GM19395 (cell line): ENCODE data around the gene MYBPC3.
"Not testable (repeated sequence)": the region's sequence is repeated elsewhere in the genome, so short reads cannot be mapped to it uniquely, and the experiment has no call there.

Source experiments
- ATAC-seq: cut with Tn5 transposase; IDR thresholded peaks from one replicate; pipeline ENCODE4 v1.9.1; 2021; ENCODE audit warnings: mild to moderate bottlenecking, moderate library complexity; ENCODE audit not compliant: unreplicated experiment

The MYBPC3 gene

GRCh38 chr11:47340980-47341775 is 11.3 kb downstream of the MYBPC3 start:
- no peak for ATAC-seq

DNA sequence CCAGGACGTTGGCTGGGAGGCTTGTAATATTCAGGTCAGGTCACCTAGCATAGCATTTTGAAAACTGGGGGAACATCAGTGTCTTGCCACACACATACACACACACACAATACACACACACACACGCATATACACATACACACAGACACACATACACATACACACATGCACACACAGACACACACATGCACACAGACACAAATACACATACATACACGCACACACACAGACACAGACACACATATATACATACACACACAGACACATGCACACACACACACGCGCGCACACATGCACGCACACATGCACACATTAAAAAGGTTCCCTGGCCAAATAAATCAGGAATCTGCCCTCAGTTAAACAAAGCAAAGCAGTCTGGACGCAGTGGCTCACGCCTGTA is 12.5 kb downstream of the MYBPC3 start:
- ATAC-seq = no peak

- no peak for ATAC-seq
Observed at GRCh38 chr11:47338396-47339241, 13.9 kb downstream of the MYBPC3 start.

DNA sequence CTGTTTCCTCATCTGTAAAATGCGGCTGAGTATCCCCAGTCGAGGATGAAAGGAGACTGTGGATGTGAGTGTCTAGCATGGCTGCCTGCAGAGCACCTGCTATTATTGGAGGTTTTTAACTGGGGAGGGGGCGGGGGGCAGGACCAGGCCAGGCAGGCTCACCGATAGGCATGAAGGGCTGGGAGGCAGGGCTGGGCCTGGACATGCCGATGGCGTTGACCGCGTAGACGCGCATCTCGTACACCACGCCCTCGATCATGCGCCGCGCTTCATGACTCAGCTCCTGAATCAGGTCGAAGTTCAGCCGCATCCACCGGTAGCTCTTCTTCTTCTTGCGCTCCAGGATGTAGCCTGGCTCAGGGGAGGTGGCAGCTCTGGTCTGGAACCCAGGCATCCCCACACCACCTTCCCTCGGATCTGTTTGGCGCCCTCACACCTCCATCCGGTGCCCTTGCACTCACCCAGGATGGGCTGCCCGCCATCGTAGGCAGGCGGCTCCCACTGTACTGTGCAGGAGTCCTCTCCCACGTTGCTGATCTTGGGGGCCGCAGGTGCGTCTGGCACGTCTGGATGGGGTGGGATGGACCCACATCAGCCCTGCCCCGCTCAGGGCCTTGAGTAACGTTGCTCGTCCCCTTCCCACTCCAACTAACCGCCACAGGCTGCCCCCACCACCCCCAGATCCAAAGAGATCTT is 15.1 kb downstream of the MYBPC3 start:
- ATAC-seq = no peak

- no peak for ATAC-seq
Observed at GRCh38 chr11:47336595-47336994, 15.9 kb downstream of the MYBPC3 start.

GRCh38 chr11:47335733-47336132 is 16.8 kb downstream of the MYBPC3 start:
- ATAC-seq = no peak

DNA sequence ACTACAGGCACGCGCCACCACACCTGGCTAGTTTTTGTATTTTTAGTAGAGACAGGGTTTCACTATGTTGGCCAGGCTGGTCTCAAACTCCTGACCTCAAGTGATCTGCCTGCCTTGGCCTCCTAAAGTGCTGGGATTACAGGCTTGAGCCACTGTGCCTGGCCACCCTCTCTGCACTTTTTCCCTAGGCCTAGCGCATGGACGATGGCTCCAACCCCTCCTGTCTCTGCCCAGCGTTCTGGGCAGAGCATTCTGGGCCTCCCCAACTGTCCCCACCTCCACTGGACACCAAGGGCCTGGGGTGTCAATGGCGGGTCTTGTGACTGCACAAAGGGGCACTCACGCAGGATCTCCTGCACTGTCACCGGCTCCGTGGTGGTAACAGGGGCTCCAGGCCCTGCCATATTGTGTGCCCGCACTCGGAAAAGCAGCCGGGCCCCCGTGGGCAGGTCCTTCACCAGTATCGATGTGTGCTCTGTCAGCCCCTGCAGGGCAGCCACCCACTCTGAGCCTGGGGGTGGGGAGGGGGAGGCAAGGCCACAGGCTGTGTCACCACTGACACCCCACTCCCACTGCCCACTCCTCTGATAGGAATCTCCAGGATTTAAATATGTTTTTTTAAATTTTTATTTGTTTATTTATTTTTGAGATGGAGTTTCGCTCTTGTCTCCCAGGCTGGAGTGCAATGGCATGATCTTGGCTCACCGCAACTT is 17.6 kb downstream of the MYBPC3 start:
- ATAC-seq = not testable (repeated sequence)

GRCh38 chr11:47333886-47334443 is 18.5 kb downstream of the MYBPC3 start:
- ATAC-seq = no peak

DNA sequence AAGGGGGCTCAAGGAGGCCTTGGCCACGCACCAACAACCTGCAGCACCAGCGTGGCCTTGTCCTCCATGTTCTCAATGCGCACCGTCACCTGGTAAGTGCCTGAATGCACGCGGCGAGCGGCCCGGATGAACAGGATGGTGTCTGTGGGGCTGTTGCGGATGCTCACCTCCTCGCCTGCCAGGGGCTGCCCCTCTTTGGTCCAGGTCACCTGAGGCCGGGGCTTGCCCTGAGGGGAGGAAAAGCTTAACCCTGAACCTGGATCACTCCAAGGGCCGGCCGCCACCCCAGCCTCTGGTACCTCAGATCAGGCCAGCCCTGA is 19.0 kb downstream of the MYBPC3 start:
- no peak for ATAC-seq

DNA sequence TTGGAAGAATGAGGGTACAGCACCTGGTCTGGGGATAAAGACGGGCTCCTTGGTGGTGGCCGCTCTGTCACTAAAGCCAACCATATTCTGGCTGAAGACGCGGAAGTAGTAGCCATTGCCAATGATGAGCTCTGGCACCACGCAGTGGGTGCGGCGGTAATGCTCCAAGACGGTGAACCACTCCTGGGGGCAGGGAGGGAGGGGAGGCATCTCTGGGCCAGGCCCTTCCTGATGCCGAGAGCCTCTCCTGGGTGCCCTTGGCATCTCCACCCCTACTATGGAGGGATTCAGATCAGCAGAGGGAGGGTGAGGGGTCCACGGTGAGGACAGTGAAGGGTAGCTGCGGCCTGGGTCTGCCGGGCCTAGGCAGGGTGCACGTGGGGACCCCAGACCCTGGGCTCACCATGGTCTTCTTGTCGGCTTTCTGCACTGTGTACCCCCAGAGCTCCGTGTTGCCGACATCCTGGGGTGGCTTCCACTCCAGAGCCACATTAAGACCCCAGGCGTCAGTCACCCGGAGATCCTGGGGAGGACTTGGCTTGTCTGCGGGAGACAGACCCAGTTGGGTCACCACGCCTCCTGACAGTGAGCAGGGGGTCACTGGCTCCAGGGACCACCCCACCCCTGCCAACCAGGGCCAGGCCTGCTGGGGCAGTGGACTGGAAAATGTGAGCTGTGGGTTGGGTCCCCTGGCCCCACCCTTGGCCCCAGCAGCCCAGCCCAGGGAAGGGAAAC is 19.5 kb downstream of the MYBPC3 start:
- ATAC-seq = no peak

DNA sequence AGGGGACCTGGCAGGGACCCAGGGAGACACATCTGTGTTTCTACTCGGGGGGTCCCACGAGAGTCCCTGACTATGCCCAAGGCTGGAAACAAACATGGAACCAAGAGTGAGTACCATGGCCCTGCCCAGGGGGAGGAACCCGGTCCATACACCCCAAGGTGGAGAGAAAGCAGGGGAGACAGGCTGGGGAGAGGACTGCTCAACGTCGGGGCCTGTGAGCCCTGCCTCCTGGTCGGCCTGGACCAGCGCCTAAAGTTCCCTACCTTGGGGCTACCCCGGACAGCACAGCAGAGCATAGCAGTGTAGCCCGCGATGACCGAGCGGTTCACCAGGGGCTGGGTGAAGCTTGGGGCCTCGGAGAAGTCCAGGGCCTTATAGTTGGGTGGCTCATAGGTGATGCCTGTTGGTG is 20.2 kb downstream of the MYBPC3 start:
- ATAC-seq = no peak

- no peak for ATAC-seq
Observed at GRCh38 chr11:47331454-47332302, 20.8 kb downstream of the MYBPC3 start.

- no peak for ATAC-seq
Observed at GRCh38 chr11:47329987-47330931, 22.2 kb downstream of the MYBPC3 start.

DNA sequence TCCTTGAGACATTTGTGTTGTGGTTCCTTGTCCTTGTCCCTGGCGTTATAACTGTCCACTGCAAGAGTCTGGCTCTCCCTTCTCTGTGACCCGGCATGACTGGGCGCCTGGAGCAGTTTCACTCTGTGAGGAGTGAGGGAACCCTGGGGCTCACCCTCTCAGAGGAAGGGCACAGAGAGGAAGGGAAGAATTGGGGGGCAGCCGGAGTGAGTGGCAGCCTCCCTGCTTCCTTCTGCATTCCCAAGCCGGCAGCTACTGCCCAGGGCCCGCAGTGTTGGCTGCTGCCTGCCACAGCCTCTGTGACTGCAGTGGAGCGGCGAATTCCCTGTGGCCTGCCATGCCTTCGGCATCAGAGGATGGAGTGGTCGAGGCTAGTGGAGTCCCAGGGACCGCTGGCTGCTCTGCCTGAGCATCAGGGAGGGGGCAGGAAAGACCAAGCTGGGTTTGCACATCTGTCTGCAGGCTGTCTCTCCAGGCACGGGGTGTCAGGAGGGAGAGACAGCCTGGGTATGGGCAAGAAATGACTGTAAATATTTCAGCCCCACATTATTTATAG is 23.0 kb downstream of the MYBPC3 start:
- no peak for ATAC-seq

DNA sequence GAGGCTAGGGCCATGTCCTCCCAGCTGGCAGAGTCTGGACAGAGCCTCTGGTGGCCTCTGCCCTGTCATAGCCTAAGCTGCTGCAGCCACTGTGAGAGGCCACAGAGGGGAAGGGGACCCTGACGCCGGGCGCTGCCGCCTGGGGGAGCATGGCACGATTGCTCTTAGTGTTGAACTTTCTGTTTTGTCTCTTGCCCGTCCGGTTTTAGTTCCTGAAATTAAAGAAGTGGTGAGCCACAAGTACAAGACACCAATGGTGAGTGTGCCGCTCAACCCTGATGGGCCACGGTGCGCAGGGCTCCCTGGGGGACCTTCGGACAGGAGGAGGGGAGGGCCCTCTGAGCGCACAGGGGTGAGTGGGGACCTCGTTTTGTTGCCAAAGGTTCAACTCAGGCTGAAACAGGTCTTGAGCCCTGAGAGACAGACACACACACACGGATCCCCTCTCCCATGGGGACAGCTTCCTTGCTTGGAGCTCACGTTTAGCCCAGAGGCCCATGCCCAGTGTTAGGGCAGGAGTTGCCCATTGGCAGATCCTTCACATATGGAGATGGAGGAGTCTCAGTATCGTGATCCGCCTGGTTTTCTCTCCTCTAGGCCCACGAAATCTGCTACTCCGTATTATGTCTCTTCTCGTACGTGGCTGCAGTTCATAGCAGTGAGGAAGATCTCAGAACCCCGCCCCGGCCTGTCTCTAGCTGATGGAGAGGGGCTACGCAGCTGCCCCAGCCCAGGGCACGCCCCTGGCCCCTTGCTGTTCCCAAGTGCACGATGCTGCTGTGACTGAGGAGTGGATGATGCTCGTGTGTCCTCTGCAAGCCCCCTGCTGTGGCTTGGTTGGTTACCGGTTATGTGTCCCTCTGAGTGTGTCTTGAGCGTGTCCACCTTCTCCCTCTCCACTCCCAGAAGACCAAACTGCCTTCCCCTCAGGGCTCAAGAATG is 23.8 kb downstream of the MYBPC3 start:
- ATAC-seq = peak; percentile 74

DNA sequence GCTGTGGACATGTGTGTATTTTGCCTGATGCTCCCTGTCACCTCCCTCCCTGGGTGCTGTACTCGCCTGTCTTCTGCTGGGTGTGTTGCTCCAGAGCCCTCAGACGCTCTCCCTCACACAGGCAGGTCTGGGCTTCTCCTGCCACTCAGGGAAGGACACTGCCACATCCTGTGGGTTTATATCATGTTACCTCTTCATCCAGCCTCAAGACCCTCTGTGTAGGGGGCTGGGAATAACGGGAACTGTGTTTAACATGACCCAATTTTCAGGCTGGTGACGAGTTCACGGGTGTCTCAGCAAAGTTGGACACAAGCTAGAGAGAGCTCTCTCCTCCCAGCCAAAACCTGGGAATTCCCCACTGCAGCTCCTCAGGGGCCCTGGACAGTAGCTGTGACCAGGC is 24.6 kb downstream of the MYBPC3 start:
- no peak for ATAC-seq

DNA sequence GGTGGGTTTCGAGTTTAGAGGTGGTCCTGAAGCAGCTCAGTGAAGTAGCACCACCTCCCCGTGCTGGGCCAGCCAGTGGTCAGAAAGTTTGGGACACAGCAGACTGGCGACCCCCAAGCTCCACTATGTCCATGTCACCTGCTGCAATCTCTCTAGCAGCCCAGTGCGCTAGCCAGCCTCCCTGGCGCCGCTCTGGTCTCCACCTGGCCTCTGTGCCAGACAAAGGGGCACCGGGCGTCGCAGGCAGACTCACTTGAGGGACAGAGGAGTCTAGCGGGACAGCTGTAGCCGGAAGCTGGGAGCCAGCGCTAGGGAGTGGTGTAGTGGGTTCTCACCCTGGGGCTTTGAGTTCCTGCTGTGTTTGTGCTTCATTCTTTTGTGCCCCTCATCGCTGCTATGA is 25.5 kb downstream of the MYBPC3 start:
- ATAC-seq = no peak
